ENCODE results near the gene GSN.

DNA sequence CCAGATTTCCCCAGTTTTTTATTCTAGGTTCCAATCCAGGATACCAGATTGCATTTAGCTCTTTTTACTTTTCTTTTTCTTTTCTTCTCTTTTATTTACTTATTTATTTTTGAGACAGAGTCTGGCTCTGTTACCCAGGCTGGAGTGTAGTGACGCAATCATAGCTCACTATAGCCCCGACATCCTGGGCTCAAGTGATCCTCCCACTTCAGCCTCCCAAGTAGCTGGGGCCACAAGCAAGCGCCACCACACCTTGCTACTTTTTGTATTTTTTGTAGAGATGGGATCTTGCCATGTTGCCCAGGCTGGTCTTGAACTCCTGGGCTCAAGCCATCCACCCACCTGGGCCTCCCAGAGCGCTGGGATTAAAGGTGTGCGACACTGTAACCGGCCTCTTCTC, 48.4 kb downstream of the GSN start:
- TF ChIP-seq, protein P1, sequence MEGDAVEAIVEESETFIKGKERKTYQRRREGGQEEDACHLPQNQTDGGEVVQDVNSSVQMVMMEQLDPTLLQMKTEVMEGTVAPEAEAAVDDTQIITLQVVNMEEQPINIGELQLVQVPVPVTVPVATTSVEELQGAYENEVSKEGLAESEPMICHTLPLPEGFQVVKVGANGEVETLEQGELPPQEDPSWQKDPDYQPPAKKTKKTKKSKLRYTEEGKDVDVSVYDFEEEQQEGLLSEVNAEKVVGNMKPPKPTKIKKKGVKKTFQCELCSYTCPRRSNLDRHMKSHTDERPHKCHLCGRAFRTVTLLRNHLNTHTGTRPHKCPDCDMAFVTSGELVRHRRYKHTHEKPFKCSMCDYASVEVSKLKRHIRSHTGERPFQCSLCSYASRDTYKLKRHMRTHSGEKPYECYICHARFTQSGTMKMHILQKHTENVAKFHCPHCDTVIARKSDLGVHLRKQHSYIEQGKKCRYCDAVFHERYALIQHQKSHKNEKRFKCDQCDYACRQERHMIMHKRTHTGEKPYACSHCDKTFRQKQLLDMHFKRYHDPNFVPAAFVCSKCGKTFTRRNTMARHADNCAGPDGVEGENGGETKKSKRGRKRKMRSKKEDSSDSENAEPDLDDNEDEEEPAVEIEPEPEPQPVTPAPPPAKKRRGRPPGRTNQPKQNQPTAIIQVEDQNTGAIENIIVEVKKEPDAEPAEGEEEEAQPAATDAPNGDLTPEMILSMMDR (IDR thresholded peaks at IDR 0.05): no peak
- TF ChIP-seq POLR2AphosphoS5 (IDR thresholded peaks at IDR 0.05; ENCODE audit: insufficient read depth in 1 of 2, low read depth in 1 of 2): no peak
- no peak for TF ChIP-seq POLR2A (IDR thresholded peaks at IDR 0.05)

Data from vagina (tissue), 2 donors.